K562 (cell line): ENCODE measurements around the gene SEPHS1.

Experiments used
- MCM2 ChIP-seq: fragments of 450-650 bp; IDR thresholded peaks from 2 replicates; pipeline ENCODE4 v1.6.1; 2017; ENCODE audit warnings: low read depth, mild to moderate bottlenecking
- SMC3 ChIP-seq: conservative IDR thresholded peaks from 2 replicates; pipeline ENCODE4 v1.6.1; 2011; ENCODE audit warnings: low read depth, low read length, improper control_type of control experiment; ENCODE audit not compliant: insufficient read depth
- ZNF124 ChIP-seq: sonication (generic); formaldehyde crosslinking; IDR thresholded peaks from 2 replicates; pipeline ENCODE4 v1.8.1; 2022; ENCODE audit warnings: missing genetic modification reagents

DNA sequence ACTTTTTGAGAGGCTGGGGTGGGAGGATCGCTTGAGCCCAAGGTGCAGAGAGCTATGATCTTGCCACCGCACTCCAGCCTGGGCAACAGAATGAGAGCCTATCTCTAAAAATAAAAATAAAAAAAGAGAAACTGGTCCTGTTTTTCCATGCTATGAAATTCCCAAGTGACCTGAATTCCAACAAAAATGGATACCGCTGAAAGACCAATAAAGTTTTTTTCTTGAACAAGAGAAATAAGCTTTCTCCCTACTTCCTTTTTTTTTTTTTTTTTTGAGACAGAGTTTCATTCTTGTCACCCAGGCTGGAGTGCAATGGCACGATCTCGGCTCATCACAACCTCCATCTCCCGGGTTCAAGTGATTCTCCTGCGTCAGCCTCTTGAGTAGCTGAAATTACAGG, 12.5 kb upstream of the SEPHS1 start:
- TF ChIP-seq MCM2 (no peak), ZNF124 (CRISPR knock-in tag) (no peak), SMC3 (no peak)
